GM13976 (cell line): ENCODE measurements around the gene PUS1.

Experiments used
- DNase-seq: peaks from one replicate; pipeline ENCODE4 v3.0.0; 2012; ENCODE audit warnings: low spot score
- in situ Hi-C: fragments of 300-500 bp; cut with MboI; formaldehyde crosslinking; loops from one replicate; pipeline ENCODE4 v1.12.0; 2022; ENCODE audit warnings: low sequenced_read_pairs, mixed read lengths, inconsistent platforms; ENCODE audit not compliant: unreplicated experiment
- TF ChIP-seq, protein P1 (sequence below): IDR thresholded peaks from 2 replicates; pipeline ENCODE4 v1.5.1; 2012; ENCODE audit warnings: borderline replicate concordance, mild to moderate bottlenecking; ENCODE audit not compliant: insufficient read depth; ENCODE audit errors: extremely low read depth, missing control alignments, control extremely low read depth

The PUS1 gene

DNA sequence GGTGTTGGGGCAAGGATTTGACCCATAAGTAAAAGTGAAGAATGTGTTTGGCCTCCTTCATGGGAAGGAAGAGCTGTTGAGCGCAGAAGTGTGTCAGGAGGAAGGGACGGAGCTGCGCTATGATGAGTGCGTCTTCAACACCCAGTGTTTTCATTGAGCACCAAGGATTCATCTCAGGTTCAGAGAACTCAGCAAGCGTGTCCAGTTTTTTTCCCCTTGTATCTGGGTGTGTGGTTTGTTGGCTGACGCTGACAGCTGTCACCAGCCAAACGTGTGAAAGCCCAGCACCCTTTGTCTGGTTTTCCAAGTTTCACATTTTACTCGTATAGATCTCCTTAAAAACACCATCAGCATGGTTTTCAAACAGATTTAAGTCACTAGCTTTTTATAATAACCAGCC lies 33.0 kb downstream of the PUS1 start:
- in situ Hi-C loops: no loop called here
- TF ChIP-seq, protein P1, sequence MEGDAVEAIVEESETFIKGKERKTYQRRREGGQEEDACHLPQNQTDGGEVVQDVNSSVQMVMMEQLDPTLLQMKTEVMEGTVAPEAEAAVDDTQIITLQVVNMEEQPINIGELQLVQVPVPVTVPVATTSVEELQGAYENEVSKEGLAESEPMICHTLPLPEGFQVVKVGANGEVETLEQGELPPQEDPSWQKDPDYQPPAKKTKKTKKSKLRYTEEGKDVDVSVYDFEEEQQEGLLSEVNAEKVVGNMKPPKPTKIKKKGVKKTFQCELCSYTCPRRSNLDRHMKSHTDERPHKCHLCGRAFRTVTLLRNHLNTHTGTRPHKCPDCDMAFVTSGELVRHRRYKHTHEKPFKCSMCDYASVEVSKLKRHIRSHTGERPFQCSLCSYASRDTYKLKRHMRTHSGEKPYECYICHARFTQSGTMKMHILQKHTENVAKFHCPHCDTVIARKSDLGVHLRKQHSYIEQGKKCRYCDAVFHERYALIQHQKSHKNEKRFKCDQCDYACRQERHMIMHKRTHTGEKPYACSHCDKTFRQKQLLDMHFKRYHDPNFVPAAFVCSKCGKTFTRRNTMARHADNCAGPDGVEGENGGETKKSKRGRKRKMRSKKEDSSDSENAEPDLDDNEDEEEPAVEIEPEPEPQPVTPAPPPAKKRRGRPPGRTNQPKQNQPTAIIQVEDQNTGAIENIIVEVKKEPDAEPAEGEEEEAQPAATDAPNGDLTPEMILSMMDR: no peak
- no peak for DNase-seq

DNA sequence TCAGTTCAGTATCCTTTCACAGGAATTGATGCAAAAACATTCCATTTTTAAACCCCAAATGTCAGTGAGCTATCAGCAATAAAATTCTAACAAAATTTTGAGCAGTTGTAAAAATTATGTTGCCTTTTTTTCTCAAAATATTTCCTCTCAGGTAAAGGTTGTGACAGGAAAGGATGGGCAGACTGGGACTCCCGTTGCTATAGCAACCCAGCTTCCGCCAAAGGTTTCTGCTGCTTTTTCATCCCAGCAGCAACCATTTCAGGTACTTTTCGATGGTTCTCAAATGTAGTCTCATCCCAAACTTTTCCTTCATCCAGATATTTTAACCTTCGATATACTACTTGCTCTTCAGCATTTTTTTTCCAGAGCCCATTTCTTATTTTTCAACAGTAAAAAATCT lies 34.3 kb downstream of the PUS1 start:
- TF ChIP-seq, protein P1: no peak
- DNase-seq: no peak
- in situ Hi-C loops: no loop called here

DNA sequence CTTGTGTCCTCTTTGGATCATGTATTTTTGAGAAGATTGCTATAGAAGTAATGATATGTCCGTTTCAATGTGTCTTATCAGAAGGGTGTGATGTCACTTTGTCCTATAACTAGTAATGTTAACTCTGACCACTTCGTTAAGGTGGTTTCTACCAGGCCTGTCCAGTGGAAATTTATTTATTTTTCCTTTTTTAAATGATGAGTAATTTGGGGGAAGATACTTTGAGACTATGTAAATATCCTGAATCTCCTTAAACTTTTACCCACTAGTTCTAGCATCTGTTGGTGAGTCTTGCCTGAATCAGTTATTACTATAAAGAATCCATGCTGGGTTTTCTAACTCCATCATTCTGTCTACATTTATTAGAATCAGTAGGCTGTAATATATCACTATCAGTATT lies 36.0 kb downstream of the PUS1 start:
- in situ Hi-C loops: no loop called here
- TF ChIP-seq, protein P1: no peak
- DNase-seq: no peak

DNA sequence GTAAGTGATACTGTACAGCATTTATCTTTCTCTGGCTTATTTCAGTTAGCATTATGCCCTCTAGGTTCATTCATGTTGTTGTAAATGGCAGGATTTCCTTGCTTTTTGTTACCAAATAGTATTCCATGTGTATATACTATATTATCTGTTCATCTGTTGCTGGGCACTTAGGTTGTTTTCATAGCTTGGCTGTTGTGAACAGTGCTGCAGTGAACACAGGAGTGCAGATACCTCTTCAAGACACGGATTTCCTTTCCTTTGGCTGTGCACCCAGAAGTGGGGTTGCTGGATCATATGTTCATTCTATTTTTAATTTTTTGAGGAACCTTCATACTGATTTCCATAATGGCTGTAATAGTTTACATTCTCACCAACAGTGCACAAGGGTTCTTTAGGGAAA lies 42.1 kb downstream of the PUS1 start:
- DNase-seq: no peak
- in situ Hi-C loops: no loop called here
- TF ChIP-seq, protein P1: no peak

DNA sequence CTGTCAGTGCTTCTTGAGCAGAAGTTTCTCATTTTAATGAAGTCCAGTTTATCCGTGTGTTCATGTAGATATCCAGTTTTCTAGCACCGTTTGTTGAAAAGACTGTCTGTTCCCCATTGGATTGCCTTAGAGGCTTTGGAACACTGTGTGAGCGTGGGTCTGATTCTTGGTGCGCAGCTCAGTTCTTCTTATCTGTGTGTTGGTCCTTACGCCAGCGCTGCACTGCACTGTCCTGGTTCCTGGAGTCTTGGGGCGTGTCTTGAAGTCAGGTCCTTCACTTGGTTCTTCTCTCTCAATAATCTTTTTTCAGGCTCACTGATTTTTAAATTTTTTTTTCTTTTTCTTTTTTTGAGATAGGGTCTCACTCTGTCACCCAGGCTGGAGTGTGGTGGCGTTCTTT lies 46.2 kb downstream of the PUS1 start:
- TF ChIP-seq, protein P1: no peak
- DNase-seq: no peak
- in situ Hi-C loops: no loop called here

DNA sequence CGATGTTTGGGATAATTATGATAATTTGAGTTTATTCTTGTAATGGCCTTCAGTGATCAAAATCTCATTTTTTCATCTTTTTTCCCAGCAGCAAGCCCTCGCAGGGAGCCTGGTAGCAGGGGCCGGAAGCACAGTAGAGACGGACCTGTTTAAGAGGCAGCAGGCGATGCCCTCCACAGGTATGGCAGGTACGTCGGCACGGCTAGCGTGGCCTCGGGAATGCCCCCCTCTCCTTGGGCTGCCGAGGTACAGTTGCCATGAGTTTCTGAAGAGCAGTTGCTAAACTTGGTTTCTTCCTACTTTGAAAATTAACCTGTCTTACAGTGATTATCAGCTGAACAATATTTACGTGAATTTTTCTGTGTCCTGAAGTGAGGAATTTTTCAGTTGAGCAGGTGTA lies 50.5 kb downstream of the PUS1 start:
- in situ Hi-C loops: no loop called here
- DNase-seq: no peak
- TF ChIP-seq, protein P1: no peak

DNA sequence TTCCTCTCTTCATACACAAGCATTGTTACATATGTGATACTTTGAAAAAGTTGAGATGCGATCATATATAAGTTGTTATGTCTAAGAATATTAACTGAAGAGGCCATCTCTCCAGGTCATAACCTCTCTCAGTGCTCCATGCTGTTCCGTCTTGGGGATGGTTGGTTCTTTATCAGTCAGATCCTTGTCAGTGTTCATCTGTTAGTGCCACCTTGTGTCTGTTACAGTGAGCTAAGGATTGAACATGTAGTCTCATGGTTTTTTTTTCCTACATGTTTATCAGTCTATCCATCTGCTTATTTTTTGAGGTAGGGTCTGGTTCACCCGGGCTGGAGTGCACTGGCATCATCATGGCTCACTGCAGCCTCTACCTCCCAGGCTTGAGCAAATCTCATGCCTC lies 51.2 kb downstream of the PUS1 start:
- no peak for DNase-seq
- in situ Hi-C loops: no loop called here
- TF ChIP-seq, protein P1: no peak
